ENCODE data around the gene PPP2R2D. TPM values are rescaled to one million over a fixed set of nuclear protein-coding genes. Genes with fewer than 3 reads are reported as not detected.

PPP2R2D gene
- total RNA-seq = 23.9 and 30.1 TPM in 2 replicates

DNA sequence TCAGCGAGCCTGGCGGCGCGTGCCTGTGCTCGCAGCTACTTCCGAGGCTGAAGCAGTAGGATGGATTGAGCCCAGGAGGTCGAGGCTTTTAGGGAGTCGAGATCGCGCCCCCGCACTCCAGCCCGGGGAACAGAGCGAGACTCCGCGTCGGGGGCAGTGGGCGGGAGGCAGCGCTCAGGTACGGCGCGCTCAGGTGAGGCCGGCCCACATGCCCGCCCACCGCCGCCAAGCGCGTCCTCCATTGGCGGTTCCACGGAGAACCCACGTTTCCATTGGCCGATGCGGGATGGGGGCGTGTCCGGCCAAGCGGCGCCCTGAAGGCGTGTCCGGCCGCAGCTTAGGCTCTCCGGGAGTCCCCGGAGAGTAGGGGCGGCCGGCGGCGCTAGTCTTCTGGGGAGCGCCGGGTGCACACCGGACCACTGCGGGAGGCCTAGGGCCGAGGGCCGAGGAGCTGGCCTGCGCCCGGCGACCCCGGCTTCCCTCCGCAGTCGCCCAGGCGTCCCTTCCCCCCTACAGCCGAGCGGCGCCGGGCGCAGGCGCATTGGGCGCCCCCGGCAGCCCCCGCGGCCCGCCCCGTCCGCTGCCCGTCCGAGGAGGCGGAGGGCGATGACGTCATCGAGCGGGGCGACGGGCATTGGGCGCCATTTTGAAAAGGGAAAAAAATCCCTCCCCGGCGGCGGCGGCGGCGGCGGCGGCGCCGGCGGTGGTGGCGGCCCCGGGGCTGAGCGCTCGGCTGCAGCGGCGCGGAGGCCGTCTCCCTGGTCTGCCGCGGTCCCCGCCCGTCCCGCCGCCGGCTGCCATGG, at the start of gene PPP2R2D:
Gene PPP2R2D, plus strand, starts transcription at position 659 of the 803 bp plus-strand sequence. Its CDS starts 141 bp downstream, at position 800.
- H3K27me3 ChIP-seq (ENCODE audit: insufficient read depth, low read length) = peaks cover 20% of the 10 kb centered on the region
- peak; percentile 100 for DNase-seq (ENCODE audit: insufficient read length, low spot score, missing footprints)
- peak within 1 kb of the TSS; percentile 94 for H2AFZ ChIP-seq (ENCODE audit: low read length)
- peaks cover 44% of the 10 kb centered on the region for H3K79me2 ChIP-seq (ENCODE audit: insufficient read depth, low read length)
- peak within 1 kb of the TSS; percentile 92 for H3K4me2 ChIP-seq (ENCODE audit: insufficient read depth, low read length)
- peak within 1 kb of the TSS; percentile 73 for H3K27ac ChIP-seq (ENCODE audit: low read depth, low read length)
- peaks cover 3% of the 10 kb centered on the region for H3K36me3 ChIP-seq (ENCODE audit: insufficient read depth, low read length)
- peaks cover 24% of the 10 kb centered on the region for H4K20me1 ChIP-seq (ENCODE audit: insufficient read depth, low read length)
- TF ChIP-seq, protein P1, sequence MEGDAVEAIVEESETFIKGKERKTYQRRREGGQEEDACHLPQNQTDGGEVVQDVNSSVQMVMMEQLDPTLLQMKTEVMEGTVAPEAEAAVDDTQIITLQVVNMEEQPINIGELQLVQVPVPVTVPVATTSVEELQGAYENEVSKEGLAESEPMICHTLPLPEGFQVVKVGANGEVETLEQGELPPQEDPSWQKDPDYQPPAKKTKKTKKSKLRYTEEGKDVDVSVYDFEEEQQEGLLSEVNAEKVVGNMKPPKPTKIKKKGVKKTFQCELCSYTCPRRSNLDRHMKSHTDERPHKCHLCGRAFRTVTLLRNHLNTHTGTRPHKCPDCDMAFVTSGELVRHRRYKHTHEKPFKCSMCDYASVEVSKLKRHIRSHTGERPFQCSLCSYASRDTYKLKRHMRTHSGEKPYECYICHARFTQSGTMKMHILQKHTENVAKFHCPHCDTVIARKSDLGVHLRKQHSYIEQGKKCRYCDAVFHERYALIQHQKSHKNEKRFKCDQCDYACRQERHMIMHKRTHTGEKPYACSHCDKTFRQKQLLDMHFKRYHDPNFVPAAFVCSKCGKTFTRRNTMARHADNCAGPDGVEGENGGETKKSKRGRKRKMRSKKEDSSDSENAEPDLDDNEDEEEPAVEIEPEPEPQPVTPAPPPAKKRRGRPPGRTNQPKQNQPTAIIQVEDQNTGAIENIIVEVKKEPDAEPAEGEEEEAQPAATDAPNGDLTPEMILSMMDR (IDR thresholded peaks at IDR 0.05; ENCODE audit: extremely low read depth, low read depth, low read length) = no peak
- H3K4me3 ChIP-seq (ENCODE audit: insufficient read depth, low read length) = peak within 1 kb of the TSS; percentile 80
- no peaks in the 10 kb centered on the region for H3K9me3 ChIP-seq (ENCODE audit: low read depth, low read length)
- peaks cover 19% of the 10 kb centered on the region for H3K4me1 ChIP-seq (ENCODE audit: insufficient read depth, low read length)

DNA sequence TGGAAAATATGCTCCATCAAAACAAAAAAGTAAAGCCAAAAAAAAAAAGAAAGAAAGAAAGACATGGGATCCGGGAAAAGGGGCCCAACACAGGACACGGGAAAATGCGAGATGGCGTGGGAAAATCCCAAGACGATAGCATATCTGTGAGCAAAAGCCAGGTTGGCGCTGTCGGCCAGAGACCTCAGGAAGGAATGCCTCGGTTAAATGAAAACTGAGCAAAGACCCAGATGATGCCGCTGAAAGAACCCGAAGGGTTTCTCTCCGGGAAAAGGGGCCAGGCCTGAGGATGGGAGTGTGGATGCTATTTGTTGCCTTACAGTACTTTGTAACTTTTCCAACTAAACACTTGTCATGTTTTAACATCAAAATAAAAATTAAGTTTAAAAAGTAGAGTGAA, 49.5 kb upstream of the PPP2R2D start:
- H3K9me3 ChIP-seq (ENCODE audit: low read depth, low read length) = peaks cover 2% of the 10 kb centered on the region
- no peak overlapping the region for H3K27ac ChIP-seq (ENCODE audit: low read depth, low read length)
- no peak overlapping the region for H2AFZ ChIP-seq (ENCODE audit: low read length)
- TF ChIP-seq, protein P1 (IDR thresholded peaks at IDR 0.05; ENCODE audit: extremely low read depth, low read depth, low read length) = no peak
- no peaks in the 10 kb centered on the region for H3K36me3 ChIP-seq (ENCODE audit: insufficient read depth, low read length)
- H3K4me1 ChIP-seq (ENCODE audit: insufficient read depth, low read length) = no peaks in the 10 kb centered on the region
- no peaks in the 10 kb centered on the region for H4K20me1 ChIP-seq (ENCODE audit: insufficient read depth, low read length)
- DNase-seq (ENCODE audit: insufficient read length, low spot score, missing footprints) = no peak
- no peaks in the 10 kb centered on the region for H3K79me2 ChIP-seq (ENCODE audit: insufficient read depth, low read length)
- no peak overlapping the region for H3K4me3 ChIP-seq (ENCODE audit: insufficient read depth, low read length)
- H3K27me3 ChIP-seq (ENCODE audit: insufficient read depth, low read length) = no peaks in the 10 kb centered on the region
- H3K4me2 ChIP-seq (ENCODE audit: insufficient read depth, low read length) = no peak overlapping the region

DNA sequence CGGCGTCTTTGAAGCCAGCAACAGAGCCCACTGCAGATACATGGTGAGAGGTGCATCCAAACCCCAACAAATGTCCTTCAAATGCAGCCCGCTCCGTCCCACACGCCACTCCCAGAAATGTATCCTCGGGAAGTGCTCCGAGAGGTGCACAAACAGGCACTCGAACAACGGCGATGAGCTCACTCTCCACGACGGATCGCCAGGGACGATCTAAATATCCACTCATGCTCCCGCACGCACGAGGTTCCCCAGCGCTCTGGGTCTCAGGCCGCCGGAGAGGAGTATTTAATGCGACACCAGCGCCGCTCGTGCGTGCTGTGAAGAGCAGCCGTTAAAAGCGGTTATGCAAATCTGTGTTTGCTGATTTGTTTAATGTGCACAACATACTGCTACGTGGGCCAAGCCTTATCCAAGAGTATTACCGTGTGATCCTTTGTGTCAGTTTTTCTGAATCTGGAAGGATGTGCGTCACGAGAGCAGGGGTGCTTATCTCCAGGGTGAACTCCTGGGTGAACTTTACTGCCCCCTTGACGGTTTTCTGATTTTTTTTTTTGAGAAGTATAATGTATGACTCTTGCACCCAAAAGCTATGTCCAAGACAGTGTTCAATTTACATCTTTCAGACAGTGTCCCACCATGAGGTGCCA, 48.5 kb upstream of the PPP2R2D start:
- TF ChIP-seq, protein P1 (IDR thresholded peaks at IDR 0.05; ENCODE audit: extremely low read depth, low read depth, low read length) = no peak
- Histone ChIP-seq H3K27ac (ENCODE audit: low read depth, low read length) (no peak overlapping the region), H3K9me3 (ENCODE audit: low read depth, low read length) (peaks cover 2% of the 10 kb centered on the region), H3K4me1 (ENCODE audit: insufficient read depth, low read length) (no peaks in the 10 kb centered on the region), H2AFZ (ENCODE audit: low read length) (no peak overlapping the region), H3K36me3 (ENCODE audit: insufficient read depth, low read length) (no peaks in the 10 kb centered on the region), H3K4me2 (ENCODE audit: insufficient read depth, low read length) (no peak overlapping the region), H3K4me3 (ENCODE audit: insufficient read depth, low read length) (no peak overlapping the region), H3K27me3 (ENCODE audit: insufficient read depth, low read length) (no peaks in the 10 kb centered on the region), H3K79me2 (ENCODE audit: insufficient read depth, low read length) (no peaks in the 10 kb centered on the region), H4K20me1 (ENCODE audit: insufficient read depth, low read length) (no peaks in the 10 kb centered on the region)
- peak; percentile 79 for DNase-seq (ENCODE audit: insufficient read length, low spot score, missing footprints)
